GM23248 (cell line): Measurements from ENCODE around the gene HBG1. TPM values are rescaled to one million over a fixed set of nuclear protein-coding genes. Genes with fewer than 3 reads are reported as not detected.

Experiments
- DNase-seq: peaks from one replicate; pipeline ENCODE4 v3.0.0-alpha.2; 2015
- H2AFZ ChIP-seq: fragments of 200-600 bp; sonication (generic); 2 replicates; pipeline ENCODE4 v1.6.1; 2016; ENCODE audit warnings: antibody characterized with exemption
- H3F3A ChIP-seq: fragments of 200-600 bp; sonication (generic); 2 replicates; pipeline ENCODE4 v1.6.1; 2016; ENCODE audit warnings: mild to moderate bottlenecking, antibody characterized with exemption, mixed run types; ENCODE audit not compliant: insufficient read depth
- H3K27ac ChIP-seq: fragments of 200-600 bp; sonication (generic); 2 replicates; pipeline ENCODE4 v1.5.1; 2016; ENCODE audit warnings: mild to moderate bottlenecking
- H3K27me3 ChIP-seq: fragments of 200-600 bp; sonication (generic); replicated peaks from 2 replicates; pipeline ENCODE4 v1.6.1; 2016; ENCODE audit warnings: mild to moderate bottlenecking; ENCODE audit not compliant: insufficient read depth
- H3K36me3 ChIP-seq: fragments of 200-600 bp; sonication (generic); 2 replicates; pipeline ENCODE4 v1.6.1; 2016; ENCODE audit warnings: low read depth, mild to moderate bottlenecking
- H3K4me1 ChIP-seq: fragments of 200-600 bp; sonication (generic); 2 replicates; pipeline ENCODE4 v1.6.1; 2016; ENCODE audit warnings: mild to moderate bottlenecking; ENCODE audit not compliant: insufficient read depth
- H3K4me2 ChIP-seq: fragments of 200-600 bp; sonication (generic); one replicate; pipeline ENCODE4 v1.6.1; 2016; ENCODE audit warnings: mild to moderate bottlenecking; ENCODE audit not compliant: unreplicated experiment
- H3K4me3 ChIP-seq: fragments of 200-600 bp; sonication (generic); 2 replicates; pipeline ENCODE4 v1.5.1; 2016; ENCODE audit warnings: mild to moderate bottlenecking
- H3K79me2 ChIP-seq: fragments of 200-600 bp; sonication (generic); 2 replicates; pipeline ENCODE4 v1.6.1; 2016; ENCODE audit warnings: mild to moderate bottlenecking; ENCODE audit not compliant: insufficient read depth
- H3K9ac ChIP-seq: fragments of 200-600 bp; sonication (generic); 2 replicates; pipeline ENCODE4 v1.6.1; 2016; ENCODE audit warnings: mild to moderate bottlenecking
- H3K9me2 ChIP-seq: fragments of 200-600 bp; sonication (generic); 2 replicates; pipeline ENCODE4 v1.6.1; 2016; ENCODE audit warnings: mixed run types, mild to moderate bottlenecking, moderate library complexity; ENCODE audit not compliant: insufficient read depth
- H3K9me3 ChIP-seq: fragments of 200-600 bp; sonication (generic); one replicate; pipeline ENCODE4 v1.6.1; 2017; ENCODE audit warnings: low read depth
- H4K20me1 ChIP-seq: fragments of 200-600 bp; sonication (generic); 2 replicates; pipeline ENCODE4 v1.6.0; 2016; ENCODE audit not compliant: insufficient read depth
- EZH2 ChIP-seq: fragments of 200-600 bp; sonication (generic); IDR thresholded peaks from 2 replicates; pipeline ENCODE4 v1.6.1; 2018; ENCODE audit warnings: antibody characterized with exemption, mild to moderate bottlenecking; ENCODE audit not compliant: insufficient read depth, poor library complexity, severe bottlenecking
- EZH2phosphoT487 ChIP-seq: fragments of 200-600 bp; sonication (generic); IDR thresholded peaks from 2 replicates; pipeline ENCODE4 v1.6.1; 2018; ENCODE audit warnings: antibody characterized with exemption, moderate library complexity, mild to moderate bottlenecking, low read depth; ENCODE audit not compliant: insufficient read depth
- WGBS, 2 experiments: methylation state at CpG; one replicate each; pipeline ENCODE4 v1.1.6; 2015 to 2017; ENCODE audit warnings: low lambda C conversion rate in 2 of 2, low coverage in 1 of 2; ENCODE audit errors: missing lambda C conversion rate in 2 of 2; 5-methylcytosine and 5-hydroxymethylcytosine counted together
- in situ Hi-C: fragments of 300-500 bp; cut with MboI; formaldehyde crosslinking; loops from 2 replicates; pipeline ENCODE4 v1.15.0; 2020
- polyA plus RNA-seq: library from polyadenylated mRNA; unstranded; fragments of >200 nt; fragmentation: Nextera tagmentation; extraction: Ambion mirVana; gene quantifications from 2 replicates; pipeline ENCODE4 v1.2.1, GENCODE V29; 2016
- total RNA-seq: library from RNA; depleted of rRNA; stranded (reverse); fragments of >200 nt; shearing (Covaris generic); gene quantifications from 2 replicates; pipeline ENCODE4 v1.2.3, GENCODE V29; 2014

HBG1 gene
- total and polyA plus RNA-seq, 2 experiments from 2014 or later = not detected

DNA sequence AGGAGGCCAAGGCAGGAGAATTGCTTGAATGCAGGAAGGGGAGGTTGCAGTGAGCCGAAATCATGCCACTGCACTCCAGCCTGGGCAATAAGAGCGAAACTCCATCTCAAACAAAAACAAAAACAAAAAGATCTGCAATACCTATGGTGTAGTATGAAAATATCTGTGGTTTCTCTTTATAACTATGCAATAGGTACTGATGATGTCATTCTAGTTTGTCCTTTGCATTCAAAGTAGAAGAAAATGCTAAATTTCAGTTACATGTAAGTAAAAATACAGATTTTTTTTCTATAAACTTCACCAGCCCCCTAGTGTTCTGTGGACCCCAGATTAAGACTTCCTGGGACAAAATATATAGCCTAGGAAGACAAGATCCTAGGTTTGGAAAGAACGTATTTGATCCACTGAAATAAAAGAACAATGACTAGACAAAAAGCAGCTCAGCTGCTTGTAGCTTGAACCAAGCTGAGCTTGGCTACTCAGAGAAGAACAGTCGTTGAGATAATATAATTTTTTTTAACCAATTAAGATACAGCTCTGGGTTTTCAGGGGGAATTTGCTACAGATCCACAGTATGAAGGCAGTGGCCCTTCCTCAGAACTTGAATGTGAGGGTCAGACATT, 22.8 kb upstream of the HBG1 start:
- Histone ChIP-seq H4K20me1 (no peaks in the 10 kb centered on the region), H3F3A (no peaks in the 10 kb centered on the region), H3K9me2 (no peaks in the 10 kb centered on the region), H3K27ac (no peak overlapping the region), H3K9me3 (no peaks in the 10 kb centered on the region), H3K27me3 (no peaks in the 10 kb centered on the region), H3K79me2 (no peaks in the 10 kb centered on the region), H3K9ac (no peak overlapping the region), H3K36me3 (no peaks in the 10 kb centered on the region), H3K4me1 (no peaks in the 10 kb centered on the region), H2AFZ (no peak overlapping the region), H3K4me2 (no peak overlapping the region), H3K4me3 (no peak overlapping the region)
- 65 to 66% methylated on average over 4 of the region's 4 CpGs for WGBS, 2 experiments
- no peak for TF ChIP-seq EZH2phosphoT487
- no peak for TF ChIP-seq EZH2
- DNase-seq = no peak
- in situ Hi-C loops = no loop called here

DNA sequence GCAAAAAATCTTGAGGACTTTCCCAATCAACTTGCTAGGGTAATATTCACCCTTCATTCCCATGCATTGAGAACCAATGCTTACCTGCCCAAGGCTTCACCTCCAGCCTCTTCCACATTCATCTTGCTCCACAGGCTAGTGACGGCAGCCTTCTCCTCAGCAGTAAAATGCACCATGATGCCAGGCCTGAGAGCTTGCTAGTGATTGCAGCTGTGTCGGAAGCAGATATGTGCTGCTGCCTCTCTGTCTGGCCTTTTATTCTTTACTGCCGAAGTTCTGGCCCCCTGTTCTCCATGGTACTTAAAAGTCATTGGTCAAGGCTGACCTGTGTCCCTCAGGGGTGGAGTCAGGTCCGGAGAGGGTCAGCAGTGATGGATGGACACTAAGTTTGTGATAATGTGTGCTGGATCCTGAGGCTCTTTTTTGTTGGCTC, 20.1 kb upstream of the HBG1 start, which contains the start of gene HBE1:
TSS of gene HBE1 (minus strand) at position 231 of the 433 bp plus-strand sequence. CDS start at position 176, 55 bp downstream.
- Histone ChIP-seq H3K27ac (no peak within 1 kb of the TSS), H4K20me1 (no peaks in the 10 kb centered on the region), H3K4me3 (no peak within 1 kb of the TSS), H3K4me2 (no peak within 1 kb of the TSS), H3K9ac (no peak within 1 kb of the TSS), H3K36me3 (no peaks in the 10 kb centered on the region), H3K79me2 (no peaks in the 10 kb centered on the region), H3K9me3 (no peaks in the 10 kb centered on the region), H3K27me3 (no peaks in the 10 kb centered on the region), H3K9me2 (no peaks in the 10 kb centered on the region), H3F3A (no peaks in the 10 kb centered on the region), H2AFZ (no peak within 1 kb of the TSS), H3K4me1 (no peaks in the 10 kb centered on the region)
- TF ChIP-seq EZH2 (no peak), EZH2phosphoT487 (no peak)
- in situ Hi-C loops = no loop called here
- WGBS, 2 experiments = 59 to 71% methylated on average over 4 of the region's 4 CpGs
- no peak for DNase-seq

GRCh38 chr11:5267033-5267563, 17.4 kb upstream of the HBG1 start:
- no peak overlapping the region for H3K4me2 ChIP-seq
- in situ Hi-C loops = no loop called here
- no peaks in the 10 kb centered on the region for H3K4me1 ChIP-seq
- no peaks in the 10 kb centered on the region for H3K9me3 ChIP-seq
- no peak overlapping the region for H2AFZ ChIP-seq
- no peaks in the 10 kb centered on the region for H3K9me2 ChIP-seq
- no peak for DNase-seq
- H3F3A ChIP-seq = no peaks in the 10 kb centered on the region
- no peaks in the 10 kb centered on the region for H4K20me1 ChIP-seq
- TF ChIP-seq EZH2phosphoT487 (no peak), EZH2 (no peak)
- no peak overlapping the region for H3K9ac ChIP-seq
- H3K27ac ChIP-seq = no peak overlapping the region
- WGBS, 2 experiments = 60 to 69% methylated on average over 2 of the region's 2 CpGs
- no peaks in the 10 kb centered on the region for H3K79me2 ChIP-seq
- H3K4me3 ChIP-seq = no peak overlapping the region
- H3K36me3 ChIP-seq = no peaks in the 10 kb centered on the region
- no peaks in the 10 kb centered on the region for H3K27me3 ChIP-seq

DNA sequence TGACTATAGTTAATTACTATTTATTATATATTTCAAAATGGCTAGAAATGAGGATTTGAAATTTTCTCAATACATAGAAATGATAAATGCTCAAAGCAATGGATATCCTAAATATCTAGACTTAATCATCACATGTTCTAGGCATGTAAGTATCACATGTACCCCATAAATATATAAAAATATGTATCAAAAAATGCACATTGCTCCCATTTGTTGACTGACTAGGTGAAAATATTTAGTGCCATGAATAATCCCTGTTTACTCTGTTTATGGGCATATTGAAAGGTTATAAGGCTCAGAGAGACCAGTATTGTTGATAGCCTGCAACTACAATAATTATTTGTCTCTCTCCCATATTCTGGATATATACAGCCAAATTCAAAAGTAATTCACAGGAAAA, 17.0 kb upstream of the HBG1 start:
- no peak overlapping the region for H3K9ac ChIP-seq
- no peaks in the 10 kb centered on the region for H3K4me1 ChIP-seq
- no peaks in the 10 kb centered on the region for H4K20me1 ChIP-seq
- H3K79me2 ChIP-seq = no peaks in the 10 kb centered on the region
- TF ChIP-seq EZH2 = no peak
- TF ChIP-seq EZH2phosphoT487 = no peak
- in situ Hi-C loops = no loop called here
- H2AFZ ChIP-seq = no peak overlapping the region
- H3K36me3 ChIP-seq = no peaks in the 10 kb centered on the region
- no peak for DNase-seq
- no peaks in the 10 kb centered on the region for H3K9me3 ChIP-seq
- H3F3A ChIP-seq = no peaks in the 10 kb centered on the region
- no peaks in the 10 kb centered on the region for H3K27me3 ChIP-seq
- H3K27ac ChIP-seq = no peak overlapping the region
- H3K9me2 ChIP-seq = no peaks in the 10 kb centered on the region
- no peak overlapping the region for H3K4me3 ChIP-seq
- H3K4me2 ChIP-seq = no peak overlapping the region

- no peaks in the 10 kb centered on the region for H3K9me2 ChIP-seq
- H3K4me1 ChIP-seq = no peaks in the 10 kb centered on the region
- no peaks in the 10 kb centered on the region for H3F3A ChIP-seq
- no peak overlapping the region for H2AFZ ChIP-seq
- H3K9ac ChIP-seq = no peak overlapping the region
- H3K9me3 ChIP-seq = no peaks in the 10 kb centered on the region
- H3K79me2 ChIP-seq = no peaks in the 10 kb centered on the region
- 64 to 67% methylated on average over 2 of the region's 2 CpGs for WGBS, 2 experiments
- no peaks in the 10 kb centered on the region for H3K27me3 ChIP-seq
- no peak for DNase-seq
- H4K20me1 ChIP-seq = no peaks in the 10 kb centered on the region
- no peak overlapping the region for H3K27ac ChIP-seq
- no peaks in the 10 kb centered on the region for H3K36me3 ChIP-seq
- TF ChIP-seq EZH2 (no peak), EZH2phosphoT487 (no peak)
- in situ Hi-C loops = no loop called here
- H3K4me3 ChIP-seq = no peak overlapping the region
- no peak overlapping the region for H3K4me2 ChIP-seq
Observed at GRCh38 chr11:5265832-5266231, 16.2 kb upstream of the HBG1 start.
